Stimulated activated CD4-positive, alpha-beta T cell treated with anti-CD3 and anti-CD28 coated beads, Interleukin-2, amount 100 ng/mL, for 48 hours (primary cell): ENCODE data around the gene LY6G6F.
A peak's percentile ranks its signal among the peaks of the same experiment; 100 is the strongest.
"Not testable (repeated sequence)": the region's sequence is repeated elsewhere in the genome, so short reads cannot be mapped to it uniquely, and the experiment has no call there.

ENCODE experiments used
- DNase-seq, 2 donors: peaks; one replicate each; pipeline ENCODE4 v3.0.0-alpha.2; 2020

LY6G6F gene

DNA sequence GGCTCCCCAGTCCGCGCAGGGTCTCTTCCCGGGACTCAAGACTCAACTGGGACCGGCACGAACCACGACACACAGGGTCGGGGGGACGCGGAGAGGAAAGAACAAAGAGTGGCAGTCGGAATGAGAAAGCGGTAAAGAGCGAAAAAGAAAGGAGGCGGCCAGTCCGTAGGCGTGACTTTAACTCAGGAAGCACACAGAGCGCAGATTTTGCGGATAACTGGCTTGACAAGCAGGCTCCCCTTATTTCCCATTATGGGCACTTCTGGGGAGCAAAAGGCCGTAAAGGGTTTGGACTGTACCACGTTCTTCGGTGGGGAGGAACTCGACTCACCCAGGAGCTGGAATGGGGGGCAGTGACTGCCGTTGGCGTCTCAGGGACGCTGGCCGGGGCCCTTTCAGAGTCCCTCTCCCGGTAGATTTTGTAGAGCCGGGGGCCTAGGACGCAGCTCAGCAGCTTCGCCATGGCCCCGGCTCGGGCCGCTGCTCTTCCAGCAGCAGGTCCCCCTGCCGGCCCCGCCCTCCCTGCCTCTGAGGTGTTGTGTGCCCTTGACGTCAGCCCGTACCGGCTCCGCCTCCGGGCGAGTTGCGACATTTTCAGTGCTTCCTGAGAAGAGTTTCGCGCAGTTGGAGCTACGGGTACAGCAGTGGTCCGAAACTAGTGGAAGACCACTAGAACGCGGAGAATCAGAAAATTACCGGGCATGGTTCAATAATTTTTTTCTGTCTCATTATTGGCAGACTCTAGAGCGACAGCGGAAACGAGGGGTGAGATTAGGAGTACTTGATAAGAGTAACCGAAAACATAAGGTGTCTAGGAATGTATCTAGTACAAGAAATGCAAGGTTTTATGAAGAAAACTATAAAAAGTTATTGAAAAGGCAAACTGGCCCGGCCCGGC lies 3.6 kb upstream of the LY6G6F start, which contains the start of gene ABHD16A:
TSS of gene ABHD16A (minus strand) at position 506 of the 898 bp plus-strand sequence. CDS start at position 463, 43 bp downstream.
- peak; percentile 92 to 96 for DNase-seq

- no peak for DNase-seq
Measured at GRCh38 chr6:31705931-31706330, 735 bp upstream of the LY6G6F start.

DNA sequence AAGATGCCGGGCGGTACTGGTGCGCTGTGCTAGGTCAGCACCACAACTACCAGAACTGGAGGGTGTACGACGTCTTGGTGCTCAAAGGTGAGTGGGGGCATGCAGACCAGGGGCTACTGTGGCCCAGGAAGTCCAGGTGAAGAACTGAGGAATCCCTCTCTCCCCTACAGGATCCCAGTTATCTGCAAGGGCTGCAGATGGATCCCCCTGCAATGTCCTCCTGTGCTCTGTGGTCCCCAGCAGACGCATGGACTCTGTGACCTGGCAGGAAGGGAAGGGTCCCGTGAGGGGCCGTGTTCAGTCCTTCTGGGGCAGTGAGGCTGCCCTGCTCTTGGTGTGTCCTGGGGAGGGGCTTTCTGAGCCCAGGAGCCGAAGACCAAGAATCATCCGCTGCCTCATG lies 1.0 kb downstream of the LY6G6F start:
- DNase-seq, result no peak

DNA sequence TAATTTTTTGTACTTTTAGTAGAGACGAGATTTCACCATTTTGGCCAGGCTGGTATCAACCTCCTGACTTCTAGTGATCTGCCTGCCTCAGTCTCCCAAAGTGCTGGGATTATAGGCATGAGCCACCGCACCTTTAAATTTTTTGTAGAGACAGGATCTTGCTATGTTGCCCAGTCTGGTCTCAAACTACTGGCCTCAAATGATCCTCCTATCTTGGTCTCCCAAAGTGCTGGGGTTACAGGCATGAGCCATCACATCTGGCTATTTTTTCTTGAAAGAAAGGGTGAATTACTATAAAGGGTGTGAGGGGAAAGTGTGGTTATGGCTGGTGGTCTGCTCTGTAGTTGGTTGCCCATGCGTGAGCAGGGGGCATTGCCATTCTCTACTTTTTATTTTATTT lies 1.6 kb downstream of the LY6G6F start:
- no peak for DNase-seq

DNA sequence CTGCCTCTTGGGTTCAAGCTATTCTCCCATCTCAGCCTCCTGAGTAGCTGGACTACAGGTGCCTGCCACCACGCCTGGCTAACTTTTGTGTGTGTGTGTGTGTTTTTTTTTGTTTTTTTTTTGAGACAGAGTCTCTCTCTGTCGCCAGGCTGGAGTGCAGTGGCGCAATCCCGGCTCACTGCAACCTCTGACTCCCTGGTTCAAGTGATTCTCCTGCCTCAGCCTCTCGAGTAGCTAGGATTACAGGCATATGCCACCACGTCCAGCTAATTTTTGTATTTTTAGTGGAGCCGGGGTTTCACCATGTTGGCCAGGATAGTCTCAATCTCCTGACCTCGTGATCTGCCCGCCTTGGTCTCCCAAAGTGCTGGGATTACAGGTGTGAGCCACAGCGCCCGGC lies 2.5 kb downstream of the LY6G6F start:
- DNase-seq, result not testable (repeated sequence)

- no peak for DNase-seq
Measured at GRCh38 chr6:31710523-31711219, 4.0 kb downstream of the LY6G6F start.

- DNase-seq, result no peak
Measured at GRCh38 chr6:31711233-31711632, 4.6 kb downstream of the LY6G6F start.

- DNase-seq, result no peak
Measured at GRCh38 chr6:31712296-31712695, 5.6 kb downstream of the LY6G6F start.

- no peak for DNase-seq
Measured at GRCh38 chr6:31713465-31713864, 6.8 kb downstream of the LY6G6F start.

DNA sequence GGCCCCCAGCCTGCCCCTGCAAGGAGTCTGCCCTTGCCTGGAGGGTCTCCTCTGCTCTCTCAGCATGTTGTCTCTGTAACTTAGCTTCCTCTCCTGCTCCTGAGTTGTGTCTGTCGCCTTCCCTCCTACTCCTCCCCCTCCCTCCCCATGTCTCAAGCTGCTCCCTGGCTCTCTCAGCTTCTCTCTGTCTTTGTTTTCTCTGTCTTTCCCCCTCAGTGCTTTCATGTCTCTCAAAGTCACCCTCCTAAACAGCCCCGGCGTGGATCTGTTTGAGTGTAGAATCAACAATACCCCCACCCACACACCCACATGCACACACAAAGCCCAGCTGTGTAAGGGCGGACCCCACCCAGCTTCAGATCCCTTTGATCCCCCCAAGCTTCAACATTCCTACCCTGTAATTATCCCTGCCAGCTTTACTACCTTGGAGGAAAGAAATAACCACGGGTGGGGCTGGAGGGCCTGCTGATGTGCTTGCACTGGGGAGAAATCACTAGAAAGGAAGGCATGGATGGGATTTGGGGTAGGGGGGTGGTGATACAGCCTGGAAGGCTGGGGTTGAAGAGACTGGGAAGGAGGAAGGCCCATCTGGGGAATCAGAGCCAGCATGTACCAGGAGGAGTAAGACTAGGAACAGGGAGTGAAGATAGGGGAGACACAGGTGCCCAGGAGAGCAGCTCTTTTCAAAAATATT lies 7.5 kb downstream of the LY6G6F start:
- no peak for DNase-seq

- no peak for DNase-seq
Measured at GRCh38 chr6:31715022-31715958, 8.6 kb downstream of the LY6G6F start, which contains the start of gene LY6G6D. Gene LY6G6D (plus strand): TSS chr6:31715348. CDS start chr6:31715356, 8 bp downstream.

DNA sequence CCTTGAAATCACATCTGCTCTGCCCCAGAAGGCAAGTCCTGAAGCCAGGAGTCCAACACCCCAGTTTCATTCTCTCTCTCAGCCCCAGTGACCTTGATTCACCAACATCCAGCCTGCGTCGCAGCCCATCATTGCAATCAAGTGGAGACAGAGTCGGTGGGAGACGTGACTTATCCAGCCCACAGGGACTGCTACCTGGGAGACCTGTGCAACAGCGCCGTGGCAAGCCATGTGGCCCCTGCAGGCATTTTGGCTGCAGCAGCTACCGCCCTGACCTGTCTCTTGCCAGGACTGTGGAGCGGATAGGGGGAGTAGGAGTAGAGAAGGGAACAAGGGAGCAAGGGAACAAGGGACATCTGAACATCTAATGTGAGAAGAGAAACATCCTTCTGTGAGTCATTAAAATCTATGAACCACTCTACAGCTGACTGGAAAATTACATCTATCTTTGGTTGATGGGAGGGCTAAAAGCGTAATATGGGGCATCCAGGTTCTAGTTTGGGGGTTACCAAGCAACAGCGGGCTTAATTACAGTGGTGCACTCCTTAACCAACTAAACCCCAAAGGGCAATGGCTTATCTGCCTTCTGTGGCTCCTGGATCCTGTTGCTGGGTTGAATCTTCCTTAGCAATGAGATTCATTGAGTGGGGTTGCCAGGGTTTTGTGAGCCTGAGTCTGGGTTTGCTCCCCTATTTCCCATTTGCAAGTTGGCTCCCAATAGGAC lies 11.0 kb downstream of the LY6G6F start:
- DNase-seq, result no peak

- no peak for DNase-seq
Measured at GRCh38 chr6:31718265-31718664, 11.6 kb downstream of the LY6G6F start.

GRCh38 chr6:31719001-31719400 lies 12.3 kb downstream of the LY6G6F start:
- no peak for DNase-seq

DNA sequence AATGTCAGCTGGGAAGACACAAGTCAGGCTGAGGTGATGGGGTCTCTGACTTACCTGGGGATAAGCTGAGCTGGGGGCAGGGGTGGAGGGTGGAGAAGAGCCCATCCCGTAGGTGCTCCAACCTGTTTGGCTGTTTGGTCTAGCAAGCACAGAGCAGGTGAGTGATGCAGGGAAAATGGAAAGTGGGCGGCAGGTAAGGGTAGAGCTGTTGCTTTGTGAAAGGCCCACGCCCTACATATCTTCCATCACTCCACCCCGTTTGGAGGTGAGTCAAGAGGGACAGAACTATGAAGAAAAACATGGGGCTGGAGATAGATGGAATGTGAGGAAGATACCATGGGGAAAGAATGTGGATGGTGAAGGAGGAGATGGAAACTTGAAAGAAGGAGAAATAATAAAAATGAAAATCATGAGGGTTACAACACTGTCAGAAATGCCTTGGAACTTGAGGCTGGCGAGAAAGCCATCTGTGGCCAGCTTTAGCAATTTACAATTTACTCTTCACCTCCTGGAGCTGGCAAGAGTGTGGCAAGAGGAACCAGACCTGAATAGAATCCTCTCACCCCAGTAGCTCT lies 13.6 kb downstream of the LY6G6F start:
- no peak for DNase-seq

DNA sequence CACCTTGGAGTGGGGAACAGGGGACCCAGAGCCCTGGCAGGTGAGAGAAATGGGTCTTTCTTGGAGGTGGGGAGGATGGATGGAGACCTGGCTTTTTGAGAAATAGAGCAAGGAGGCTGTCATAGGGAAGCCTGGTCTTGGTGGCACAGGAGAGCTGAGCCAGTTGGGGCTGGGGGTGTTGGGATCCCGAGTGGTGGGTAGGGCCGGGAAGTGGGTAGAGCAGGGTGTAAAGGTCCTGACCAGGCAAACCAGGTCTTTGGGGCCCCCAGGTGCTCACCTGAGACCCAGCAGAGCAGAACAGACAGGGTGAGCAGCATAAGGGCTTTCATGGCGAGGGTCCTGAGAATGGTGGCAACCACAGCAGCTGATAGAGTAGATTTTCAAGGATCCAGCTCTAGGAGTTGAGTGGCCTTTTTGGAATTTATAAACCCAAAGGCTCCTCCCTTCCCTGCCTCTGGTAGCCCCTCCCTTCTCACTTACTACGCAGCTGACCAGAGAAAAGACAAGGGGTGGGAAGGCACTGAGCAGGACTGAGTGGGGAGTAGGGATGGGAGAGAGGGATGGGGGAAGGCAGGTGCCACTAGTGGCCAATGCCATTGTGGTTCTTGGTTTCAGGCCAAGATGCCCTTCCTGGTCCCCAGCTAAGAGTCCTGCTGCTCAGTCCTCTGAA lies 14.8 kb downstream of the LY6G6F start, which contains the start of gene LY6G6C:
TSS of gene LY6G6C (minus strand) at position 396 of the 670 bp plus-strand sequence. CDS start at position 329, 67 bp downstream.
- DNase-seq, result no peak

DNA sequence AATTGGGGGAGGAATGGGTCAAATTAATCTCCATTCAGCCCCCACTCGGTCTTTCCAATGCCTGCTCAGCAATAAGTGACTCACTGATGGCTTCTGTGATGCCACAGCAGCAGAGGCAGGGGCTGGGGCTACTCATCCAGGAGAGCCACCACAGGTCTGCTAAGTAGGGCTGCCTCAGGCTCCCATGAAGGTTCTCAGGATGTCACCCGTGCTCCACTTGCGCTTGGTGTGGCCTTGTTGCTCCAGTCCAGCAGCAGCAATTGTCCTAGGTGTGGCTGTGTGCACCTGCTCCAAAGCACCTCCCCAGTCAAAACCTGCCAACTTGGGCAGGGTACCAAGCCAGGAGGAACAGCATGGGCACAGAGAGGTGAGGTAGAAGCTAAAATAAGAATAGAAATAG lies 15.5 kb downstream of the LY6G6F start:
- DNase-seq, result no peak

DNA sequence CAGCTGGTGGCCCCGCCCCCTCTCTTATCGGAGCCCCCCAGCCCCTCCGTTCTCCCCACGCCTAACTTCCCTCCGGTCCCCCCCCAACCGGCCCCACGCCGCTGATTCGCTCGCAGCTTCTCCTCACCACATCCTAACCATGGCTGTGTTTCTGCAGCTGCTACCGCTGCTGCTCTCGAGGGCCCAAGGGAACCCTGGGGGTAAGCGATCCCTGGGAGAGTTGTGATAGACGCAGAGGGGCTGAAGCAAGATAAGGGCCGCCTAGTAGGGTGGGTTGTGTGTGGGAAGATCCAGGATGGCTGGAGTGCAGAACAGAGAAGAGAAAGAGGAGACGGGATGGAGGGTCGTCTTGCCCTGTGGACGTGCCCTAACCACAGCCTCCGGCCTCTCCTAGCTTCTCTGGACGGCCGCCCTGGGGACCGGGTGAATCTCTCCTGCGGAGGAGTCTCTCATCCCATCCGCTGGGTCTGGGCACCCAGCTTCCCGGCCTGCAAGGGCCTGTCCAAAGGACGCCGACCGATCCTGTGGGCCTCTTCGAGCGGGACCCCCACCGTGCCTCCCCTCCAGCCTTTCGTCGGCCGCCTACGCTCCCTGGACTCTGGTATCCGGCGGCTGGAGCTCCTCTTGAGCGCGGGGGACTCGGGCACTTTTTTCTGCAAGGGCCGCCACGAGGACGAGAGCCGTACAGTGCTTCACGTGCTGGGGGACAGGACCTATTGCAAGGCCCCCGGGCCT lies 16.7 kb downstream of the LY6G6F start, which contains the start of gene MPIG6B:
TSS of gene MPIG6B (plus strand) at position 129 of the 735 bp plus-strand sequence. CDS start at position 140, 11 bp downstream.
- no peak for DNase-seq

GRCh38 chr6:31723980-31724691 lies 17.5 kb downstream of the LY6G6F start:
- DNase-seq, result no peak
